ENCODE measurements around the gene SLC9A9. TPM values are rescaled to one million over a fixed set of nuclear protein-coding genes. Genes with fewer than 3 reads are reported as not detected.
"Not testable (repeated sequence)": the region's sequence is repeated elsewhere in the genome, so short reads cannot be mapped to it uniquely, and the experiment has no call there.

The SLC9A9 gene
- total RNA-seq, 1 donor from 2014 or later: 2.3 TPM

GRCh38 chr3:143471705-143472104, 376.6 kb downstream of the SLC9A9 start:
- DNase-seq (ENCODE audit: low read depth, low spot score): no peak

GRCh38 chr3:143469159-143469558, 379.1 kb downstream of the SLC9A9 start:
- DNase-seq (ENCODE audit: low read depth, low spot score): no peak

- no peak for DNase-seq (ENCODE audit: low read depth, low spot score)
Observed at GRCh38 chr3:143465666-143466065, 382.6 kb downstream of the SLC9A9 start.

- no peak for DNase-seq (ENCODE audit: low read depth, low spot score)
Observed at GRCh38 chr3:143464850-143465249, 383.4 kb downstream of the SLC9A9 start.

GRCh38 chr3:143455480-143455879, 392.8 kb downstream of the SLC9A9 start:
- no peak for DNase-seq (ENCODE audit: low read depth, low spot score)

- DNase-seq (ENCODE audit: low read depth, low spot score): no peak
Observed at GRCh38 chr3:143450632-143451031, 397.6 kb downstream of the SLC9A9 start.

- no peak for DNase-seq (ENCODE audit: low read depth, low spot score)
Observed at GRCh38 chr3:143447491-143447890, 400.8 kb downstream of the SLC9A9 start.

- no peak for DNase-seq (ENCODE audit: low read depth, low spot score)
Observed at GRCh38 chr3:143445118-143445517, 403.1 kb downstream of the SLC9A9 start.

GRCh38 chr3:143443851-143444331, 404.4 kb downstream of the SLC9A9 start:
- DNase-seq (ENCODE audit: low read depth, low spot score): peak; percentile 99

GRCh38 chr3:143442814-143443447, 405.3 kb downstream of the SLC9A9 start:
- DNase-seq (ENCODE audit: low read depth, low spot score): no peak

GRCh38 chr3:143441516-143442171, 406.6 kb downstream of the SLC9A9 start:
- DNase-seq (ENCODE audit: low read depth, low spot score): no peak

GRCh38 chr3:143439817-143440216, 408.5 kb downstream of the SLC9A9 start:
- no peak for DNase-seq (ENCODE audit: low read depth, low spot score)

- DNase-seq (ENCODE audit: low read depth, low spot score): no peak
Observed at GRCh38 chr3:143437405-143437804, 410.9 kb downstream of the SLC9A9 start.

GRCh38 chr3:143436231-143436930, 411.9 kb downstream of the SLC9A9 start:
- DNase-seq (ENCODE audit: low read depth, low spot score): no peak

GRCh38 chr3:143433787-143434378, 414.4 kb downstream of the SLC9A9 start:
- DNase-seq (ENCODE audit: low read depth, low spot score): no peak

- not testable (repeated sequence) for DNase-seq (ENCODE audit: low read depth, low spot score)
Observed at GRCh38 chr3:143431298-143431697, 417.0 kb downstream of the SLC9A9 start.

GRCh38 chr3:143430568-143430967, 417.7 kb downstream of the SLC9A9 start:
- DNase-seq (ENCODE audit: low read depth, low spot score): no peak

- DNase-seq (ENCODE audit: low read depth, low spot score): no peak
Observed at GRCh38 chr3:143429628-143430514, 418.4 kb downstream of the SLC9A9 start.

- DNase-seq (ENCODE audit: low read depth, low spot score): no peak
Observed at GRCh38 chr3:143428294-143428693, 420.0 kb downstream of the SLC9A9 start.

- no peak for DNase-seq (ENCODE audit: low read depth, low spot score)
Observed at GRCh38 chr3:143427631-143428030, 420.6 kb downstream of the SLC9A9 start.

GRCh38 chr3:143424874-143425273, 423.4 kb downstream of the SLC9A9 start:
- no peak for DNase-seq (ENCODE audit: low read depth, low spot score)

Data from pulmonary artery endothelial cell (primary cell).